Stimulated activated CD4-positive, alpha-beta T cell treated with anti-CD3 and anti-CD28 coated beads, Interleukin-12 subunit alpha, Interleukin-12 subunit beta, amount 100 ng/mL, for 24 hours (primary cell): Measurements from ENCODE around the gene TCHP.
"Not testable (repeated sequence)": the region's sequence is repeated elsewhere in the genome, so short reads cannot be mapped to it uniquely, and the experiment has no call there.

Experiments used
- DNase-seq, 2 experiments: peaks; one replicate each; pipeline ENCODE4 v3.0.0-alpha.2; 2020; ENCODE audit warnings: low read depth in 2 of 2

TCHP gene

DNA sequence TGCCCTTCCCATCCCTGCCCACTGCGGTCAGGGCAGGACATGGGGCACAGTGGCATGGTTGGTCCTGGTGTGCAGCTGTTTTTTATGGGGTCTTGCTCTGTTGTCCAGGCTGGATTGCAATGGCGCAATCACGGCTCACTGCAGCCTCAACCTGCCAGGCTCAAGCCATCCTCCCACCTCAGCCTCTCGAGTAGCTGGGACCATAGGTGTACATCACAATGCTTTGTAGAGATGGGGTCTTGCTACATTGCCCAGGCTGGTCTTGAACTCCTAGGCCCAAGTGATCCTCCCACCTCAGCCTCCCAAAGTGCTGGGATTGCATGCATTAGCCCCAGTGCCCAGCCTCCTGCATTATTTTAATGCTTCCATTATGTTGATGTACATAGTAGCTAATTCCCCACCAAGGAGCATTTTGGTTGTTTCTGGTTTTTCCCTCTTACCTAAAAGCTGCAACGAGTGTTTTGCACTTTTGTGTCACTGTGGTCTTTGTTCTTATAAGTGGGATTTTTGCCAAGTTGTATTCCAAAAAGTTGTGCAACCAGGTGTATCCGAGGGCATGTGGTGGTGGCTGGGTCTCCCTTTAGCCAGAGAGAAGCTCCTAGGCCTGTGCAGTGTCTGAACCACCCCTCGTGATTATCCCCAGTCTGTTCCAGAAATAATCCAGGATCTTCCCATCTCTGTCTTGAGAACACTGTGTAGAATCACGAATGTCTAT is 10.3 kb downstream of the TCHP start:
- no peak for DNase-seq

DNA sequence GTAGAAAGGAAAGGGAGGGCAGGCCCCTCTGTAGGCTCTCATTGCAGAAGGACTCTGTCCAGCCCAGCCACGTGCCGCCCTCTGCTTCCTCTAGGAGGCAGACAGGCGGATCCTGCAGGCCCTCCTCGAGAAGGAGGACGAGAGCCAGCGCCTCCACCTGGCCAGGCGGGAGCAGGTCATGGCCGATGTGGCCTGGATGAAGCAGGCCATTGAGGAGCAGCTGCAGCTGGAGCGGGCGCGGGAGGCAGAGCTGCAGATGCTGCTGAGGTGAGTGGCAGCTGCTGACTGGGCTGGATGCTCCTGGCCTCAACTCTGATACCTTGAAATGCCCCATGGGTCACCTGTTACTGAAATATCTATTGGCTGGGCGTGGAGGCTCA is 10.9 kb downstream of the TCHP start:
- no peak for DNase-seq

DNA sequence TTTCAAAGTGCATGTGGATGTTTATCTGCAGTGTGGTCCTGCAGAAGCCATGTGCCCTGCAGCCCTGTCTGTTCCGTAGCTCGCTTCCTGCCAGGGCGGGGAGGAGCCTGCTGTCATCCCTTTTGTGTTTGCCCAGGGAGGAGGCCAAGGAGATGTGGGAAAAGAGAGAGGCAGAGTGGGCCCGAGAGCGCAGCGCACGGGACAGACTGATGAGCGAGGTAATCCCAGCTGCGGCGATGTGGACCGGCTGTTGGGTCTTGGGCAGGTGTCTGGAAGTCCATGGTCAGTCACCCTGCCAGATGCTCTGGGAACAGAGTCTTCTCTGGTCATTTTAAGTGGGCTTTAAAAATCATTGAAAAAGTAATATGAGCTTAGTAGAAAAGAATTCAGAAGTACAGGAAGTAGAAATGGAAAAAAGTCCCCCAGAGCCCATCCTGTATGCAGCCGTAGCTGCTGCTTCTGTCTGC is 12.8 kb downstream of the TCHP start:
- DNase-seq, result no peak

DNA sequence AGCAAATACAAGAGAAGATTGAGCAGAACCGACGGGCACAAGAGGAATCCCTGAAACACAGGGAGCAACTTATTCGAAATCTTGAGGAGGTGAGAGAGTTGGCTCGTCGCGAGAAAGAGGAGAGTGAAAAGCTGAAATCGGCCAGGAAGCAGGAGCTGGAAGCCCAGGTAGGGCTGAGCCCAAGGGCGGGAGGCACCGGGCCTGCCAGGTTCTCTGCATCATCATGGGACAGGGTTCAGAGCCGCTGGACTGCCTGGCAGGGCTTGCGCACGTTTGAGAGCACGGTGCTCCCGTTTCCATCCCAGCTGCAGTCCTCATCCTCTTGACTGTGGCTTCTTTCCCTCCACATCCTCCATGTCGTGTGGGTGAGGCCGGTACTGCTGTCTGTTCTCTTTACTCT is 14.4 kb downstream of the TCHP start:
- no peak for DNase-seq

DNA sequence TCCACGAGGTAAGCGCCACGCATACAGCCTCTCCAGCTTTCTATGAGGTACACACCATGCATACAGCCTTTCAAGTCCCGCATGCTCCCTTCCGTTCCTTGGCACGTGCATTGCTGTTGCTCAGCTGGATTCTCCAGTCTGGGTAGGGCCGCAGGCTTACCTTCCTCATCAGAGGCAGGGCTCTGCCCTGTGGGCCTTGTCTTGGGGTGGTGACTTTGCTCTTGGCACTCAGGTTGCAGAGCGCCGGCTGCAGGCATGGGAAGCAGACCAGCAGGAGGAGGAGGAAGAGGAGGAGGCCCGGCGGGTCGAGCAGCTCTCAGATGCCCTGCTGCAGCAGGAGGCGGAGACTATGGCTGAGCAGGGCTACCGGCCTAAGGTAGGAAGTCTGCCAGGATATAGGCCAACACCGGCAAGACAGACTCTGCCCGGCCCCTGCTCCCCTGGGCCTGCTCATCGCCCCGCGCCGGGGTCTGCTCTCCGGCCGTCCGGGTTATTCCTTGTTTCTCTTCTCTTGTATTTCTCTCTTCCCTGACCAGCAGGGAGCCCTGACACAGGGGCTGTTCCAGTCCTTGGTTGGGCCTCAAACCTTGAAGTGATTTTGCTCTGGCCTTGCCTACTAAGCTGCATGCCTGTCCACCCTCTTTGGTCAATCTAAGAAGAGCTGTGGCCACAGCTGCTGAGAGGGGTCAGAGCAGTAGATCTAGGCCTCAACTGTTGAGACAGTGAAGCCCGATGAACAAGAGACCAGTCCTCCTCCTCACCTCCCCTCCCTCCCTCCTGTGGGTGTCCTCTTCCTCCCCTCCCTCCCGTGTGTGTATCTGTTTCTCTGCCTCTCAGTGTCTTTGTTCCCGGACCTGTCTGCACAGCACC is 15.3 kb downstream of the TCHP start:
- DNase-seq, result no peak

DNA sequence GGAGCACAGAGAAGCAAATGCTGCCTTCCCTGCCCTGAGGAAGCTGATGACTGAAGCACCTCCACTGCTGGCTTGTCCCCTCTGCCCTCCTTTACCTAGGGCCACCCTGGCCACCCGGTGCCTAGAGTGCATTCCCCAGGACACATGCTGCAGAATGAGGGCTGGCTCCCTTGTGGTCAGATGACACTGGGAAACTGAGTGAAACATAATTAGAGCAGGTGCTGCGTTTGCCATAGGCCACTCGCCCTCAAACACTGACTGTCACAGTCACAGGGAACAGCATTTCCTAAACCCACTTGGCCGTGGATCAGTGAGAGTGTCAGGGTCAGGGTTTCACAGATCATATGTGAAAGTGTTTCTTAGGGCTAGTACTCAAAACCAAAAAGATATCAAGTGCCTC is 16.0 kb downstream of the TCHP start:
- DNase-seq, result no peak

DNA sequence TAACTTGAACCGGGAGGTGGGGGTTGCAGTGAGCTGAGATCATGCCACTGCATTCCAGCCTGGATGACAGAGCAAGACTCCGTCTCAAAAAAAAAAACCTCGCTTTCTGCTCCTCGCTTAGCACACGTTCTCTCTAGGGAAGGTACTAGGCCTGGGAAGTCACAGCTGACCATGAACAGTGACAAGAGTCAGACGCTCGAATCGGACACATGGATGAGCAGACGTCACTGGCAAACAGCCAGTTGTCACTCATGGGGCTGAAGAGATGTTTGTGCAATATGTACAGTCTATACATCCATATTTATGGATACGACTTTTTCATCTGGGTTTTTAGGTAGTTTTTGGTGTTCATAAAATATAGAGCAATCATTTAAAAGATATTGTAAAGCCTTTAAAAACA is 19.4 kb downstream of the TCHP start:
- no peak for DNase-seq

DNA sequence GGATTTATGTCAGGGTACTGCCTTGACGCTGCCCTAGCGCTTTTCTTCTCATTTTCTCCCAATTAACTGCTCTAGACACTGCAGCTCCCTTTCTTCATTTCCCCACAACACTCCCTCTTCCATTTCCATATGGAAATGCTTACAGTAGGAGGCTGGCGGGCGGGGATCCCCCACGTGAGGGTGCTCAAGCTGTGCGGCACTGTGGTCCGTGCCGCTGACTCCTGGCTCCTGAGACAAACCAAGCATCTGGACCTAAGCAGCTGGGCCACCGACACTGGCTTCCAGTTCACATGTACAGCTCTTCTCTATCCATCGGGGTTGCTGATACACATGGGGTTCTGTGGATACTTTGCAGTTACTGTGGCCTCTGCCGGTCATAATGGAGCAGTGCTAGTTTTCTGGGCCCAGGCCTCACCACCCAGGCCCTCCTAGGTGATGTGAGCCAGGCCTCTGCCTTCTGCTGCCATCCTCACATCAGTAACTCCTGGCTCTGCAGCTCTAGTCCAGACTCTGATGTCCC is 20.2 kb downstream of the TCHP start:
- no peak for DNase-seq

DNA sequence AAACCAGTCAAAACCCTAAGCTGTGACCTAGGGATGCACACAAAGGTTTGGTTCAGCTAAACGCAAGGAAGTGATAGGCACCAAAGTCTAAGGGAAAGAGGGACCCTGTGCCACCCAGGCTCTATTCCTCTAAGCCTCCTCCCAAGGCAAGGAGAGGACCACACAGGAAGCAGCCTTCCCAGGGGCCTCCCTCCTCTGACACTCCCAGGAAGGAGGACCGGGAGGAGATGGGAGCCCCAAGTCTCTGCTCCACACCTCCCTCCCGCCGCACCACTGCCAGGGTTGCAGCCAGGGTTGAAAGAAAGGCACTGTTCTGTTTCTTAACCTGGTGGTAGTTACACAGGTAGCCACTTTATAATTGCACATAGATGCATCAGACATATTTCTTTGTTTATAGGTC is 21.9 kb downstream of the TCHP start:
- no peak for DNase-seq

DNA sequence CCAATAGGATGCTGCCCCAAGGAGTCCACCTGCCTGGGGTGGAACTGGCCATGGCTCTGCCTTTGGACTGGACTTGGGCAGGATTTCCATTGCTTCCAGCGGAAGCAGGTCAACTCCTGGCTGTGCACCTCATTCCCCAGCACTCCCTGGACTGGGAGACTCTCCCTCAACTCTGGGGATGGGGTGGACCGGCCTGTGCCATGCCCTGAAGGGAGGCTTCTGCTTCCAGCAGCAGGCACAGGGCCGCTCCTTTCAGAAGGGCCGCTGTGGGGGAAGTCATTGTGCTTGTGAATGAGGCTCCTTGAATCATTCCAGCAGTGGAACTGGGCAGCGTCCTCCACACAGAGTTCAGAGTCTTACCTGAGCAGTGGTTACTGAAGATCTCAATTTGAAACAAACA is 23.0 kb downstream of the TCHP start:
- DNase-seq, result no peak

DNA sequence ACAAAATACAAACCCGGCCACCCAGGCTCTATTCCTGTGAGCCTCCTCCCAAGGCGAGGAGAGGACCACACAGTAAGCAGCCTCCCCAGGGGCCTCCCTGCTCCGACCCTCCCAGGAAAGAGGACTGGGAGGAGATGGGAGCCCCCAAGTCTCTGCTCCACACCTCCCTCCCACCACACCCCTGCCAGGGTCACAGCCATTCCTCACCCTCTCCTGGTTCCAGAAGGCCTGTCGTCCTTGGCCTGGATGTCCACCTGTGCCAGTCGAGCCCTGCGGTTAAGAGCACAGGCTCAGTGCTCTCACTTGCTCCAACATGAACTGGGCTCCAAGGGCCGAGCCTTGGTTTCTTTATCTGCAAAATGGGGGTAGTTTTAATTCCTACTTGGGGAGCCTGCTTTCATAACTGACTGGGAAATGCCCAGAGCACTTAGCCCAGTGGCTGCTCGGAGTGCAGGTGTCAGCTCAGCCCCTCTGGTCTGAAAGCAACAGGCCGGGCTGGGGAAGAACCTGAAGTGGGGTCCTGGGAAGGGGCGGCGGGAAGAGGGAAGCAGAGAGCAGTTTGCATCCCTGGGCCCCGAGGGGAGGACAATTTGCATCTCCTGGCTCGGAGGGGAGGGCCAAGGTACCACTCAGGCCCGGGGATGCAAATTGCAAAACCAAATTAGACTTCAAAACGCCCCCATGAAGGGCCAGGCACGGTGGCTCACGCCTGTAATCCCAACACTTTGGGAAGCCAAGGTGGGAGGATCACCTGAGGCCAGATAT is 23.6 kb downstream of the TCHP start:
- no peak for DNase-seq

DNA sequence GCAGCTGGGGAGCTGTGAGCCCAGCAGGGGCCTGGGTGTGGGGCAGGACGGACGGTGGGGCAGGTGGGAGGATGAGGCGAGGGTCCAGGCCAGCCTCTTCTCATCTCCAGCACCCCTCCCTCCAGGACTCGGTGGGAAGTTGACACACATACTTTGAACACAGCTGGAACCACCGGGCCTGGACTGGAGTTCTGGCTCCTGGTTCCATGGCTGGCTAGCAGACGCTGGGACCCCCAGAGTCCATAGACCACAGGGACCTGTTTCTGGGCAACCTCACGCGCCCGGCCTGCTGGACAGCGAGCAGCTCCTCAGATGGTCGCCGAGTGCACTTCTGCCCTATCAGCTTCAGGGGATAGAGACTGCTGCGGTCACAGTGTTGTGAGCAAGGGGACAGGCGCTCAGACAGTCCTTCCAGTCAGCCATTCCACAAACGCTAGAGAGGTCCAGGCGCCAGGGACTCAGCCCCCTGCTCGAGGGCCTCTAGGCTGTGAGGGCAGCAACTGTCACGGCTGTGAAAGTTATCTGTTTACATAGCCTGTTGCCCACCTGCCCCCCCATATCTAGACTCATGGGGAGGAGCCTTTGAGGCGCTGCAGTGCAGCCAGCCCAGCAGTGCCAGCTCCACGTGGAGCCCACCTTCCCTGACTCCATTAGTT is 25.2 kb downstream of the TCHP start:
- no peak for DNase-seq

DNA sequence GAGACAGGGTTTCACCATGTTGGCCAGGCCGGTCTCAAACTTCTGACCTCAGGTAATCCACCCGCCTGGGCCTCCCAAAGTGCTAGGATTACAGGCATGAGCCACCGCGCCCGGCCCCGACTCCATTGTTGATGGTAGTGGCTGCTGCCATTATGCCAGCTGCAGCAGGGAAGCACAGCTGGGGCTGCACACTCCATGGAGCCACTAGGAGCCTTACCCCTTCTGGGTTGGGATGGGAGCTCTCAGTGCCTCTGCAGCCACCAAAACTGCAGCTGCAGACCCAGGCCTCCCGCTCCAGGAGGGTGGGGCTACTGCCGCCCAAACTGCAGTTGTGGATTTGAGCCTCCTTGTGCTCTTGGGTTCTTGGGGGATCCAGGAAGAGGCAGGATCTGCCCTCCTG is 25.9 kb downstream of the TCHP start:
- DNase-seq, result no peak

DNA sequence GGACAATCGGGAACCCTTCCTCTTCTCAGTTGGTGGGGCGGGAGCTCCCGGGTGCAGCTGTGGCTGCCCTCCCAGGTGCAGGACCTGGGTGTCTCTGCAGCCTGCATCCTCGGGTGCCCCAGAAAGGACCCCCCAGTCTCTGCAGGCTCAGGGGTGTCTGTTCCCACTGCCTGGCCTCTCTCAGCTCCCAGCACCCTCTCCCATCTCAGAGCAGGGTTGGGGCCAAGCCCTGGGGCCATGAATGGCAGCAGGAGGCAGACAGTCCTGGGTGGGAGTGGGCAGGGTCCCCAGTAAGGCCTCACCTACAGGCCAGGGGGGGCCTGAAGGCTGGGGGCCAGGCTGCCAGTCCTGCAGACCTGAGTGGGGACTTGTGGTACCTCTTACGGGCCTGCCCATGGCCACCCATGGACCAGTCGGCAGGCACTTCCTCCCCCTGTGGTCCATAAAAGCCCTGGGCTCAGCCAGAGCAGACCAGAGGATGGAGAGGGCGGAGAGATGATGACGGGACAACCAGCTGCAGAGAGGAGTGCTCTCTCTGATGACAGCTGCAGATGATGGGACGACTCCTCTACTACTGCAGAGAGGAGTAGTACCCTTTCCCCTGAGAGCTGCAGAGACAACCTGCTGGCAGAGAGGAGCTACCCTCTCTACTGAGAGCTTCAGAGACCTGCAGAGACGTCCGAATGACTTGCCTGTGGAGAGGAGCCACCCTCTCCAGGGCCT is 26.6 kb downstream of the TCHP start:
- DNase-seq, result no peak

DNA sequence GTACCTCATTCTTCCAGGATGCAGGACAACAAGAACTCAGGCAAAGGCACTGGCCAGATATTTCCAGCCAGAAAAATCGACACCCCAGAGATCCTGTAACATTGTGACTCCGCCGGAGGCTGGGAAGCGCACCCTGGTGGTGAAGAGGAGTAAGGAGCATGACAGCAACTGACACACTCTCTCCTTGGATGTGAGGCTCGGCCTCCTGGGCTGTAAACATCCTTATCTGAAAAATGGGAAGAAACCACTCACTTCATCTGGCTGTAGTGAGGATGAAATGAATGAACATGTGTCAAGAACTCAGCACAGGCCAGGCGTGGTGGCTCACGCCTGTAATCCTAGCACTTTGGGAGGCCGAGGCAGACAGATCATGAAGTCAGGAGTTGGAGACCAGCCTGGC is 27.5 kb downstream of the TCHP start:
- DNase-seq, result peak in 1 of 2 experiments; percentile 22

DNA sequence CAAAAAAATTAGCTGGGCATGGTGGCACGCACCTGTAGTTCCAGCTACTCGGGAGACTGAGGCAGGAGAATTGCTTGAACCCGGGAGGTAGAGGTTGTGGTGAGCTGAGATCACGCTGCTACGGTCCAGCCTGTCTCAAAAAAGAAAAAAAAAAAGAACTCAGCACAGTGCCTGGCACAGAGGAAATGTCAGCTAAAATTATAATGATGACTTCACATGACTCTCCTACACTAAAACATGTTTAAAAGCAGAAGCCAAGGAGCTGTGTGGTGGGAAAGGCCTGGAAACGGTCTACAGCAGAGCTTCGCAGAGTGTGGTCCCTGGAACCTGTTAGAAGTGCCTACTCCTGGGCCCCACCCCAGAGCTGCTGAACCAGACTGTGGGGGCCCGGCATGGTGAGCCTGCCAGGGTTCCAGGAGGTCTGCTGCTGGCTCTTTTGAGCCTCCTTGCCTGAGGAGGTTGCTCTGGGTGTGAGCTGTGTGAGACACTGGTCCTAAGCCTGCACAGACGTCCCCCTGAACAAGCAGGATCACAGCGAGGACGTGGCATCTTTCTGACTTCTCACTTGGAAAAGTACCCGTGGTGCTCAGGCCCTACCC is 28.1 kb downstream of the TCHP start:
- DNase-seq, result no peak

DNA sequence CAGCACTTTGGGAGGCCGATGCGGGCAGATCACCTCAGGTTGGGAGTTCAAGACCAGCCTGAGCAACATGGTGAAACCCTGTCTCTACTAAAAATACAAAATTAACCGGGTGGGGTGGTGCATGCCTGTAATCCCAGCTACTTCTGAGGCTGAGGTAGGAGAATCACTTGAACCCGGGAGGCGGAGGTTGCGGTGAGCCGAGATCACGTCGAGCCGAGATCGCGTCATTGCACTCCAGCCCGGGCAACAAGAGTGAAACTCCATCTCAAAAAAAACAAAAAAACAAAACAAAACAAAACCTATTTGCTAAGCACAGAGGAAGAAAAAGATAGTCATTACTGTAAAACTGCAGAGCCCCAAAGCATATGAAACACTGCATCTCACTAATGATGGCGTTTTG is 29.3 kb downstream of the TCHP start:
- DNase-seq, result not testable (repeated sequence)

DNA sequence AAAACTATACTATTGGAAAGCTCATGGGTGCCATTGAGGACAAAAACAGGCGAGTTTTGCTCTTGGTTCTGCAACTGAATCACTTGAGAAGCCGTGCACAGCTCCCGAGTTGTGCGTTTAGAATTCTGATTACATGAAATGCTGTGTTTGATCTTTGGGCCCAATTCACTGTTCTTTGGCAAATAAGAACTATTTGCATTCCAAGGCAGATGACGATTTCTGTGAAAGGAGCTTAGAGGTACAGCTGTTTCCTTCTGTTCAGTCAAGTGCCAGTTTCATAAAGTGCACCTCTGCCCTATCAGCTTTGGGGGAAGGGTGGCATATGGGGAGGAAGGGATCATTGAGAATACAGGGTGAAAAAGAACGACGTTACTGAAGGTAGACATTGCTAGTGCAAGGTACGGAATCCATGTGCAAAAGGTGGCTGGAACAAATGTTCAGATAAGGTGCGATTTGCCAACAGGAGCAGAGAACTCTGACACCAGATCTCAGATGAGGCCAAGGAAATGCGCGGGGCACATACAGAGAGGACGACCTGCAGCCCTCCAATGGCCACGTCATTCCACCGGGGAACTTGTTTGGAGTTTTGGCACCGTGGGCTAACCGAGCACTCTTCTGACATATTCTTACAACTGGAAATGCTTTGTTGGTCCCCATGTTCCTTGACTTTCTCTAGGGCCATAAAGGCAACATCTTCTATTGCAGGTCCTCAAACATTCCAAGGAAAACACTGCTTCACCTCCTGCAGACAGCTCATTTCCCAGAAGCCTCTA is 30.1 kb downstream of the TCHP start:
- DNase-seq, result no peak

DNA sequence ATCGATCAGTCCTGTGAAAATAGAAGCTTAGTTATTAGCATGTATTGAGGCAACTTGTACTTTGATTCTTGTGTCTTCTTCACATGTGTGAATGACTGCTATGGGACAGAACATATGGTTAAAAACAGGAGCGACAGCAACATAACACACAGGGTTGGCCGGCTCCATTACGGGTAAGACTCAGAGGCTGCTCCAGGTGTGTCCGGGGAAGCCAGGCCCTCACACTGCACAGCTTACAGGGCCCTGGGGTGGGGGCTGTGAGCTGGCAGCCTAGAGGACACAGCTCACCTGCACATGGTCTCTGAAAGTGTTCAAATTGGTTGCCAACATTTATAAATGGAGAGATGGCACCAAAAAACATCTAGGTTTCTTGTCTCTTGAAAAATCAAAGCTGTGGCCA is 31.1 kb downstream of the TCHP start:
- no peak for DNase-seq
